Fibroblast of mammary gland (primary cell): ENCODE results near the gene TUBGCP6.

Experiments
- DNase-seq: peaks from one replicate; pipeline ENCODE4 v3.0.0-alpha.2; 2010; ENCODE audit warnings: low read depth
- H3K4me3 ChIP-seq: 2 replicates; pipeline ENCODE4 v1.5.1; 2011; ENCODE audit warnings: low read depth, mild to moderate bottlenecking, low read length, moderate library complexity; ENCODE audit not compliant: control insufficient read depth
- CTCF ChIP-seq: conservative IDR thresholded peaks from 2 replicates; pipeline ENCODE4 v1.5.1; 2011; ENCODE audit warnings: low read depth, low read length, inconsistent platforms; ENCODE audit not compliant: control insufficient read depth, insufficient read depth

The TUBGCP6 gene

GRCh38 chr22:50193621-50194020 is 51.2 kb downstream of the TUBGCP6 start:
- DNase-seq: no peak
- H3K4me3 ChIP-seq: no peak overlapping the region
- no peak for TF ChIP-seq CTCF

GRCh38 chr22:50192436-50193204 is 52.2 kb downstream of the TUBGCP6 start:
- no peak for TF ChIP-seq CTCF
- no peak overlapping the region for H3K4me3 ChIP-seq
- no peak for DNase-seq

- H3K4me3 ChIP-seq: peak overlapping the region; percentile 24
- TF ChIP-seq CTCF: no peak
- no peak for DNase-seq
Measured at GRCh38 chr22:50190941-50191741, 53.7 kb downstream of the TUBGCP6 start.

GRCh38 chr22:50190182-50190940 is 54.5 kb downstream of the TUBGCP6 start:
- DNase-seq: peak; percentile 52
- H3K4me3 ChIP-seq: peak overlapping the region; percentile 24
- no peak for TF ChIP-seq CTCF

- peak; percentile 25 for DNase-seq
- peak overlapping the region; percentile 24 for H3K4me3 ChIP-seq
- no peak for TF ChIP-seq CTCF
Measured at GRCh38 chr22:50189849-50190181, 55.0 kb downstream of the TUBGCP6 start.

GRCh38 chr22:50189184-50189848 is 55.5 kb downstream of the TUBGCP6 start:
- DNase-seq: no peak
- TF ChIP-seq CTCF: no peak
- no peak overlapping the region for H3K4me3 ChIP-seq
